CD14-positive monocyte (primary cell): ENCODE results near the gene RSPH3. TPM values are rescaled to one million over a fixed set of nuclear protein-coding genes. Genes with fewer than 3 reads are reported as not detected.

Experiments used
- DNase-seq, 3 donors: peaks; one replicate each; pipeline ENCODE4 v3.0.0-alpha.2; 2011 to 2022
- H2AFZ ChIP-seq: 2 replicates; pipeline ENCODE4 v1.6.0; 2012; ENCODE audit warnings: mild to moderate bottlenecking, low read depth, low read length, inconsistent platforms; ENCODE audit not compliant: insufficient read depth, poor library complexity, severe bottlenecking
- H3K27ac ChIP-seq, 2 donors: 1 replicate in 1 of 2; 2 replicates in 1 of 2; pipeline ENCODE4 v1.5.1; 2012 to 2013; ENCODE audit warnings: low read length in 2 of 2, control low read depth in 1 of 2, inconsistent platforms in 1 of 2, low read depth in 1 of 2, mild to moderate bottlenecking in 1 of 2
- H3K27me3 ChIP-seq, 2 donors: one replicate each; pipeline versions ENCODE4 v1.6.0 to v1.6.1; 2011 to 2013; ENCODE audit warnings: low read length in 2 of 2; ENCODE audit not compliant: control insufficient read depth in 2 of 2, insufficient read depth in 2 of 2
- H3K36me3 ChIP-seq, 2 donors: replicated peaks in 1 of 2; 1 replicate in 1 of 2; 2 replicates in 1 of 2; pipeline versions ENCODE4 v1.5.1 to v1.6.1; 2012 to 2013; ENCODE audit warnings: low read length in 2 of 2, control low read depth in 1 of 2, inconsistent platforms in 1 of 2, mild to moderate bottlenecking in 1 of 2; ENCODE audit not compliant: insufficient read depth in 2 of 2, control insufficient read depth in 1 of 2
- H3K4me1 ChIP-seq, 2 donors: 1 replicate in 1 of 2; 2 replicates in 1 of 2; pipeline versions ENCODE4 v1.5.1 to v1.6.1; 2012 to 2013; ENCODE audit warnings: low read length in 2 of 2, control low read depth in 1 of 2, inconsistent platforms in 1 of 2, mild to moderate bottlenecking in 1 of 2, moderate library complexity in 1 of 2; ENCODE audit not compliant: insufficient read depth in 2 of 2, control insufficient read depth in 1 of 2
- H3K4me2 ChIP-seq: replicated peaks from 2 replicates; pipeline ENCODE3; 2012; ENCODE audit warnings: low read length, moderate library complexity, mild to moderate bottlenecking; ENCODE audit not compliant: poor library complexity, severe bottlenecking; ENCODE audit errors: extremely low read depth
- H3K4me3 ChIP-seq, 3 experiments: fragments of 200-600 bp in 1 of 3; sonication (generic) in 1 of 3; replicated peaks in 1 of 3; 1 replicate in 2 of 3; 2 replicates in 1 of 3; pipeline ENCODE4 v1.5.1; 2011 to 2013; ENCODE audit warnings: low read length in 3 of 3, mild to moderate bottlenecking in 3 of 3, control low read depth in 2 of 3, low read depth in 2 of 3, inconsistent platforms in 1 of 3, moderate library complexity in 1 of 3
- H3K79me2 ChIP-seq: 2 replicates; pipeline ENCODE4 v1.6.0; 2012; ENCODE audit warnings: mild to moderate bottlenecking, control low read depth, inconsistent platforms, low read length, moderate library complexity; ENCODE audit not compliant: insufficient read depth
- H3K9ac ChIP-seq: 2 replicates; pipeline ENCODE4 v1.6.0; 2017; ENCODE audit warnings: low read length, mild to moderate bottlenecking; ENCODE audit not compliant: insufficient read depth, poor library complexity, severe bottlenecking
- H3K9me3 ChIP-seq, 2 donors: replicated peaks in 1 of 2; 1 replicate in 1 of 2; 2 replicates in 1 of 2; pipeline versions ENCODE4 v1.5.1 to v1.6.1; 2012 to 2013; ENCODE audit warnings: low read length in 2 of 2, control low read depth in 1 of 2; ENCODE audit not compliant: control insufficient read depth in 1 of 2, insufficient read depth in 1 of 2
- H4K20me1 ChIP-seq: 2 replicates; pipeline ENCODE4 v1.6.0; 2012; ENCODE audit warnings: mild to moderate bottlenecking, low read length, control low read depth, moderate library complexity; ENCODE audit not compliant: insufficient read depth
- H3K27ac Mint-ChIP-seq, 7 donors: one replicate each; pipeline ENCODE4 v1.8.0; 2020; ENCODE audit warnings: mild to moderate bottlenecking in 7 of 7, mixed read lengths in 7 of 7, moderate library complexity in 6 of 7, inconsistent platforms in 2 of 7
- H3K27me3 Mint-ChIP-seq, 3 donors: one replicate each; pipeline ENCODE4 v1.8.0; 2021 to 2022; ENCODE audit warnings: low read depth in 3 of 3, mild to moderate bottlenecking in 3 of 3, mixed read lengths in 3 of 3, moderate library complexity in 3 of 3, inconsistent platforms in 1 of 3
- H3K36me3 Mint-ChIP-seq, 2 donors: one replicate each; pipeline ENCODE4 v1.8.0; 2020; ENCODE audit warnings: mixed read lengths in 2 of 2, inconsistent platforms in 1 of 2, mild to moderate bottlenecking in 1 of 2
- H3K4me1 Mint-ChIP-seq: one replicate; pipeline ENCODE4 v1.8.0; 2020; ENCODE audit warnings: mild to moderate bottlenecking, mixed read lengths
- H3K4me3 Mint-ChIP-seq, 2 donors: one replicate each; pipeline ENCODE4 v1.8.0; 2020; ENCODE audit warnings: mild to moderate bottlenecking in 2 of 2, mixed read lengths in 2 of 2, moderate library complexity in 1 of 2
- H3K9me3 Mint-ChIP-seq, 7 donors: one replicate each; pipeline ENCODE4 v1.8.0; 2020 to 2022; ENCODE audit warnings: mixed read lengths in 7 of 7, mild to moderate bottlenecking in 6 of 7, moderate library complexity in 6 of 7, inconsistent platforms in 2 of 7
- WGBS: methylation state at CpG from one replicate; pipeline ENCODE4 v1.1.5; 2013; ENCODE audit warnings: missing lambda C conversion rate; ENCODE audit not compliant: insufficient coverage; 5-methylcytosine and 5-hydroxymethylcytosine counted together
- intact Hi-C, 2 donors: fragments of 100-400 bp; cut with micrococcal nuclease; formaldehyde crosslinking; loops; one replicate each; pipeline versions ENCODE4 v1.15.0 to v1.15.1; 2023
- polyA plus RNA-seq, 3 donors: library from polyadenylated mRNA; depleted of rRNA in 1 of 3; unstranded in 2 of 3; stranded (reverse) in 1 of 3; fragments of 300-500 nt in 2 of 3; fragments of >200 nt in 1 of 3; fragmentation: Illumina TruSeq in 2 of 3; gene quantifications; 1 replicate in 2 of 3; 2 replicates in 1 of 3; pipeline ENCODE4 v1.2.3, GENCODE V29; 2012 to 2021
- TF ChIP-seq, protein P1 (sequence below): fragments of 200-600 bp; IDR thresholded peaks from one replicate; pipeline ENCODE4 v1.8.0; 2022; ENCODE audit warnings: antibody characterized with exemption, mild to moderate bottlenecking

RSPH3 gene
- polyA plus RNA-seq, 3 donors = 2.8 to 9.6 (median 4.6) TPM

DNA sequence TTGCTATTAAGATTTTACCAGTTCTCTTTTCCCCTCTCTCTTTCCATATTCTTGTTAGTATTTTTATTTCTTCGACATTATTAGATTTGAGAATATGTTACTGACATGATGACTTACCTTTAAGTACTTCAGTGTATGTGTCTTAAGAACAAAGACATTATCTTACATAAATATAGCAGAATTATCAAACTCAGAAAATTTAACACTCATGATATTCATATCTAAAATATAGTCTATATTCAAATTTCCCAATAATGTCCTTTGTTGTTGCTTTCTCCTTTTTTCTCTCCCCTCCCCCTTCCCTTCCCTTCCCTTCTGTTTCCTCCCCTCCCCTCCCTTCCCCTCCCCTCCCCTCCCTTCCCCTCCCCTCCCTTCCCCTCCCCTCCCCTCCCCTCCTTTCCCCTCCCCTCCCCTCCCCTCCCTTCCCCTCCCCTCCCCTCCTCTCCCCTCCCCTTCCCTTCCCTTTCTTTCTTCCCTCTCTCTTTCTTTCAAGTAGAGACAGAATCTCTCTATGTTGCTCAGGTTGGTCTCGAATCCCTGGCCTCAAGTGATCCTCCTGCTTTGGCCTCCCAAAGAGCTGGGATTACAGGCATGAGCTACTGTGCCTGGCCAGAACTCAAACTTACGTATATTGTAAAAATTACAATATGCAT, 56.5 kb downstream of the RSPH3 start:
- H3K27me3 Mint-ChIP-seq = peaks cover 5 to 19% (median 6%) of the 10 kb centered on the region in 3 donors
- no peak for DNase-seq
- Histone ChIP-seq H3K4me3 (no peak overlapping the region), H3K9ac (no peak overlapping the region), H3K79me2 (no peaks in the 10 kb centered on the region), H2AFZ (no peak overlapping the region), H3K27me3 (peaks cover 0 to 3% of the 10 kb centered on the region in 2 donors), H3K27ac (no peak overlapping the region), H3K36me3 (no peaks in the 10 kb centered on the region), H3K4me1 (peaks cover 11 to 12% of the 10 kb centered on the region in 2 donors), H3K9me3 (no peaks in the 10 kb centered on the region), H4K20me1 (no peaks in the 10 kb centered on the region), H3K4me2 (no peak overlapping the region)
- TF ChIP-seq, protein P1, sequence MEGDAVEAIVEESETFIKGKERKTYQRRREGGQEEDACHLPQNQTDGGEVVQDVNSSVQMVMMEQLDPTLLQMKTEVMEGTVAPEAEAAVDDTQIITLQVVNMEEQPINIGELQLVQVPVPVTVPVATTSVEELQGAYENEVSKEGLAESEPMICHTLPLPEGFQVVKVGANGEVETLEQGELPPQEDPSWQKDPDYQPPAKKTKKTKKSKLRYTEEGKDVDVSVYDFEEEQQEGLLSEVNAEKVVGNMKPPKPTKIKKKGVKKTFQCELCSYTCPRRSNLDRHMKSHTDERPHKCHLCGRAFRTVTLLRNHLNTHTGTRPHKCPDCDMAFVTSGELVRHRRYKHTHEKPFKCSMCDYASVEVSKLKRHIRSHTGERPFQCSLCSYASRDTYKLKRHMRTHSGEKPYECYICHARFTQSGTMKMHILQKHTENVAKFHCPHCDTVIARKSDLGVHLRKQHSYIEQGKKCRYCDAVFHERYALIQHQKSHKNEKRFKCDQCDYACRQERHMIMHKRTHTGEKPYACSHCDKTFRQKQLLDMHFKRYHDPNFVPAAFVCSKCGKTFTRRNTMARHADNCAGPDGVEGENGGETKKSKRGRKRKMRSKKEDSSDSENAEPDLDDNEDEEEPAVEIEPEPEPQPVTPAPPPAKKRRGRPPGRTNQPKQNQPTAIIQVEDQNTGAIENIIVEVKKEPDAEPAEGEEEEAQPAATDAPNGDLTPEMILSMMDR = no peak
- H3K4me1 Mint-ChIP-seq = peaks cover 15% of the 10 kb centered on the region
- H3K9me3 Mint-ChIP-seq = peaks cover 0 to 8% (median 0%) of the 10 kb centered on the region in 7 donors
- no peak overlapping the region for H3K27ac Mint-ChIP-seq
- intact Hi-C loops = no loop called here
- H3K36me3 Mint-ChIP-seq = no peaks in the 10 kb centered on the region
- no CpG with 5 or more reads among the region's 3 CpGs for WGBS
- no peak overlapping the region for H3K4me3 Mint-ChIP-seq

DNA sequence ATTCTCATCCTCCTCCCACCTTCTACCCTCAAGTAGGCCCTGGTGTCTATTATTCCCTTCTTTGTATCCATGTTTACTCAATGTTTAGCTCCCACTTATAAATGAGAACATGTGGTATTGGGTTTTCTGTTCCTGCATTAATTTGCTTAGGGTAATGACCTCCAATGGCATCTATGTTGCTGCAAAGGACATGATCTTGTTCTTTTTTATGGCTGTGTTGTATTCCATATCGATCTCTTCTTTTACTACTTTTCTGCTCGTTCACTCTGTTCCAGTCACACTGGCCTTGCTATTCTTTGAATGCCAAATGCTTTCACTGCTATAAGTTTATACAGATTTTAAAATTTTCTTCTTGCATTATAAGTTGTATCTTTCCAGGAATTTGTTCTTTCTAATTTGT, 57.7 kb downstream of the RSPH3 start:
- Mint-ChIP-seq H3K4me1 (peaks cover 19% of the 10 kb centered on the region), H3K36me3 (no peaks in the 10 kb centered on the region), H3K27me3 (peaks cover 6 to 24% (median 8%) of the 10 kb centered on the region in 3 donors), H3K27ac (no peak overlapping the region), H3K4me3 (no peak overlapping the region), H3K9me3 (peaks cover 0 to 8% (median 2%) of the 10 kb centered on the region in 7 donors)
- Histone ChIP-seq H4K20me1 (no peaks in the 10 kb centered on the region), H3K36me3 (no peaks in the 10 kb centered on the region), H3K79me2 (no peaks in the 10 kb centered on the region), H3K4me3 (no peak overlapping the region), H3K27me3 (peaks cover 0 to 4% of the 10 kb centered on the region in 2 donors), H2AFZ (no peak overlapping the region), H3K9ac (no peak overlapping the region), H3K27ac (no peak overlapping the region), H3K4me2 (no peak overlapping the region), H3K9me3 (no peaks in the 10 kb centered on the region), H3K4me1 (peaks cover 11 to 12% of the 10 kb centered on the region in 2 donors)
- no CpG with 5 or more reads among the region's 2 CpGs for WGBS
- intact Hi-C loops = no loop called here
- no peak for DNase-seq
- TF ChIP-seq, protein P1 = no peak
